ENCODE measurements around the gene COL4A1.
A peak's percentile ranks its signal among the peaks of the same experiment; 100 is the strongest.
"Not testable (repeated sequence)": the region's sequence is repeated elsewhere in the genome, so short reads cannot be mapped to it uniquely, and the experiment has no call there.

Gene COL4A1

GRCh38 chr13:110323172-110323891, 16.4 kb upstream of the COL4A1 start:
- peak; percentile 28 for DNase-seq

- DNase-seq = no peak
Observed at GRCh38 chr13:110322828-110323171, 15.8 kb upstream of the COL4A1 start.

- no peak for DNase-seq
Observed at GRCh38 chr13:110322126-110322827, 15.3 kb upstream of the COL4A1 start.

- DNase-seq = not testable (repeated sequence)
Observed at GRCh38 chr13:110321573-110321972, 14.6 kb upstream of the COL4A1 start.

- DNase-seq = no peak
Observed at GRCh38 chr13:110320645-110321044, 13.7 kb upstream of the COL4A1 start.

- no peak for DNase-seq
Observed at GRCh38 chr13:110319774-110320509, 13.0 kb upstream of the COL4A1 start.

- DNase-seq = peak; percentile 30
Observed at GRCh38 chr13:110319397-110319773, 12.4 kb upstream of the COL4A1 start.

GRCh38 chr13:110318920-110319319, 12.0 kb upstream of the COL4A1 start:
- peak; percentile 17 for DNase-seq

- no peak for DNase-seq
Observed at GRCh38 chr13:110317496-110318195, 10.7 kb upstream of the COL4A1 start.

GRCh38 chr13:110317093-110317492, 10.1 kb upstream of the COL4A1 start:
- no peak for DNase-seq

- DNase-seq = no peak
Observed at GRCh38 chr13:110316196-110316595, 9.2 kb upstream of the COL4A1 start.

GRCh38 chr13:110314516-110315245, 7.7 kb upstream of the COL4A1 start:
- no peak for DNase-seq

GRCh38 chr13:110313733-110314132, 6.8 kb upstream of the COL4A1 start:
- DNase-seq = not testable (repeated sequence)

GRCh38 chr13:110313261-110313660, 6.3 kb upstream of the COL4A1 start:
- not testable (repeated sequence) for DNase-seq

- DNase-seq = no peak
Observed at GRCh38 chr13:110312339-110313031, 5.5 kb upstream of the COL4A1 start.

GRCh38 chr13:110311443-110312338, 4.7 kb upstream of the COL4A1 start:
- DNase-seq = no peak

GRCh38 chr13:110310541-110311442, 3.8 kb upstream of the COL4A1 start:
- DNase-seq = peak; percentile 5

- DNase-seq = peak; percentile 13
Observed at GRCh38 chr13:110309661-110310524, 2.9 kb upstream of the COL4A1 start.

Data from activated CD8-positive, alpha-beta memory T cell treated with anti-CD3 and anti-CD28 coated beads for 24 hours (primary cell).